HG03175 (cell line): ENCODE results near the gene UNC13B.

Source experiments
- ATAC-seq: cut with Tn5 transposase; IDR thresholded peaks from one replicate; pipeline ENCODE4 v1.9.1; 2021; ENCODE audit warnings: mild to moderate bottlenecking, moderate library complexity; ENCODE audit not compliant: unreplicated experiment

Gene UNC13B

GRCh38 chr9:35318741-35319140, 156.9 kb downstream of the UNC13B start:
- ATAC-seq, result no peak

- ATAC-seq, result no peak
Measured at GRCh38 chr9:35322075-35322885, 160.5 kb downstream of the UNC13B start.

- ATAC-seq, result no peak
Measured at GRCh38 chr9:35324966-35325365, 163.2 kb downstream of the UNC13B start.

- ATAC-seq, result no peak
Measured at GRCh38 chr9:35333551-35333950, 171.7 kb downstream of the UNC13B start.

GRCh38 chr9:35335164-35335563, 173.4 kb downstream of the UNC13B start:
- no peak for ATAC-seq

- no peak for ATAC-seq
Measured at GRCh38 chr9:35338086-35338485, 176.3 kb downstream of the UNC13B start.

GRCh38 chr9:35338561-35339274, 176.9 kb downstream of the UNC13B start:
- ATAC-seq, result no peak

- no peak for ATAC-seq
Measured at GRCh38 chr9:35340046-35340445, 178.2 kb downstream of the UNC13B start.

GRCh38 chr9:35341021-35341420, 179.2 kb downstream of the UNC13B start:
- no peak for ATAC-seq

- no peak for ATAC-seq
Measured at GRCh38 chr9:35341585-35341984, 179.8 kb downstream of the UNC13B start.

GRCh38 chr9:35342221-35342958, 180.6 kb downstream of the UNC13B start:
- no peak for ATAC-seq

- ATAC-seq, result no peak
Measured at GRCh38 chr9:35348109-35348508, 186.3 kb downstream of the UNC13B start.

GRCh38 chr9:35349287-35349990, 187.6 kb downstream of the UNC13B start:
- ATAC-seq, result no peak

- ATAC-seq, result no peak
Measured at GRCh38 chr9:35350212-35350611, 188.4 kb downstream of the UNC13B start.

GRCh38 chr9:35350827-35351549, 189.2 kb downstream of the UNC13B start:
- ATAC-seq, result no peak

- no peak for ATAC-seq
Measured at GRCh38 chr9:35353731-35354365, 192.0 kb downstream of the UNC13B start.

- no peak for ATAC-seq
Measured at GRCh38 chr9:35355939-35356338, 194.1 kb downstream of the UNC13B start.

GRCh38 chr9:35357116-35357515, 195.3 kb downstream of the UNC13B start:
- no peak for ATAC-seq

GRCh38 chr9:35357826-35358225, 196.0 kb downstream of the UNC13B start:
- ATAC-seq, result no peak
